Left ventricle myocardium inferior (tissue), 1 donor: ENCODE results near the gene DCP2. TPM values are rescaled to one million over a fixed set of nuclear protein-coding genes. Genes with fewer than 3 reads are reported as not detected.
A peak's percentile ranks its signal among the peaks of the same experiment; 100 is the strongest.

Source experiments
- DNase-seq: peaks from one replicate; pipeline ENCODE4 v3.0.0-alpha.2; 2020
- H3K27ac ChIP-seq: fragments of 200-600 bp; replicated peaks from 2 replicates; pipeline ENCODE4 v1.8.0; 2021
- H3K27me3 ChIP-seq: fragments of 200-600 bp; 2 replicates; pipeline ENCODE4 v1.8.0; 2021; ENCODE audit warnings: low read depth
- H3K36me3 ChIP-seq: fragments of 200-600 bp; 2 replicates; pipeline ENCODE4 v1.8.0; 2021
- H3K4me1 ChIP-seq: fragments of 200-600 bp; 2 replicates; pipeline ENCODE4 v1.8.0; 2021
- H3K4me3 ChIP-seq: fragments of 200-600 bp; 2 replicates; pipeline ENCODE4 v1.8.0; 2021; ENCODE audit warnings: mild to moderate bottlenecking, moderate library complexity
- H3K9me3 ChIP-seq: fragments of 200-600 bp; replicated peaks from 2 replicates; pipeline ENCODE4 v1.8.0; 2021
- intact Hi-C: fragments of 100-400 bp; cut with micrococcal nuclease; formaldehyde crosslinking; loops from one replicate; pipeline ENCODE4 v1.11.0; 2022
- total RNA-seq: library from RNA; stranded (reverse); fragmentation: NEBNext Ultra II Directional; extraction: Animal tissue kit (Norgen Biotek cat#: 25700); gene quantifications from one replicate; pipeline ENCODE4 v1.2.1, GENCODE V29; 2021
- TF ChIP-seq, protein P1 (sequence below): fragments of 200-600 bp; IDR thresholded peaks from 2 replicates; pipeline ENCODE4 v1.8.0; 2021; ENCODE audit warnings: antibody characterized with exemption, mild to moderate bottlenecking, borderline replicate concordance
- donor health status: DM: no; HTN: yes; CAD: no; lungs with severe emphysema.

Gene DCP2
- total RNA-seq, 1 donor from 2014 or later, result 19.2 TPM

DNA sequence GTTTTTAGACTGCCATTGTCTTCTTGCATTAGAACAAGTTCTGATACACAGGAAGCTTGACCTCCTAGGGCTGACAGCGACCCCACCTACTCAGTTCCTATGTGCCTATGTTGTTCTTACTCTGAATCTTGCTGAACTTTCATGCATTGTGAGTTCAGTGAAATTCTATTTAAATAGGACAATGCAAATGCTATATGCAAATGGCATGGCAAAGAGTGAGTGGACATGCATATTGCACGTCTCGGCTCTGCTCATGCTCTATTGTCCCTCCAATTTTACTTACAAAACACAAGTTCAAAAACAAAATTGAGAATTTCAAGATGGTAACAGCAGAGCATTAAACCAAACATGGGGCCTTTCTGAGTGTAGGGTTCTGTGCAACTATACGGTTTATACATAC is 5.3 kb upstream of the DCP2 start:
- no peaks in the 10 kb centered on the region for H3K27me3 ChIP-seq
- intact Hi-C loops, result loop anchor here (10.0 kb wide), 1 partner anchor 106 kb away; the partner anchor contains the start of gene SRP19
- no peaks in the 10 kb centered on the region for H3K9me3 ChIP-seq
- no peak overlapping the region for H3K4me3 ChIP-seq
- H3K36me3 ChIP-seq, result no peaks in the 10 kb centered on the region
- peaks cover 7% of the 10 kb centered on the region for H3K4me1 ChIP-seq
- no peak for DNase-seq
- H3K27ac ChIP-seq, result no peak overlapping the region
- TF ChIP-seq, protein P1, sequence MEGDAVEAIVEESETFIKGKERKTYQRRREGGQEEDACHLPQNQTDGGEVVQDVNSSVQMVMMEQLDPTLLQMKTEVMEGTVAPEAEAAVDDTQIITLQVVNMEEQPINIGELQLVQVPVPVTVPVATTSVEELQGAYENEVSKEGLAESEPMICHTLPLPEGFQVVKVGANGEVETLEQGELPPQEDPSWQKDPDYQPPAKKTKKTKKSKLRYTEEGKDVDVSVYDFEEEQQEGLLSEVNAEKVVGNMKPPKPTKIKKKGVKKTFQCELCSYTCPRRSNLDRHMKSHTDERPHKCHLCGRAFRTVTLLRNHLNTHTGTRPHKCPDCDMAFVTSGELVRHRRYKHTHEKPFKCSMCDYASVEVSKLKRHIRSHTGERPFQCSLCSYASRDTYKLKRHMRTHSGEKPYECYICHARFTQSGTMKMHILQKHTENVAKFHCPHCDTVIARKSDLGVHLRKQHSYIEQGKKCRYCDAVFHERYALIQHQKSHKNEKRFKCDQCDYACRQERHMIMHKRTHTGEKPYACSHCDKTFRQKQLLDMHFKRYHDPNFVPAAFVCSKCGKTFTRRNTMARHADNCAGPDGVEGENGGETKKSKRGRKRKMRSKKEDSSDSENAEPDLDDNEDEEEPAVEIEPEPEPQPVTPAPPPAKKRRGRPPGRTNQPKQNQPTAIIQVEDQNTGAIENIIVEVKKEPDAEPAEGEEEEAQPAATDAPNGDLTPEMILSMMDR, result no peak

GRCh38 chr5:112973036-112973435 is 3.6 kb upstream of the DCP2 start:
- Histone ChIP-seq H3K9me3 (no peaks in the 10 kb centered on the region), H3K36me3 (no peaks in the 10 kb centered on the region), H3K27ac (no peak overlapping the region), H3K4me1 (peaks cover 22% of the 10 kb centered on the region), H3K4me3 (no peak overlapping the region), H3K27me3 (no peaks in the 10 kb centered on the region)
- no peak for DNase-seq
- TF ChIP-seq, protein P1, result no peak
- intact Hi-C loops, result loop anchor here (10.0 kb wide), 1 partner anchor 108 kb away; the partner anchor contains the start of gene SRP19

DNA sequence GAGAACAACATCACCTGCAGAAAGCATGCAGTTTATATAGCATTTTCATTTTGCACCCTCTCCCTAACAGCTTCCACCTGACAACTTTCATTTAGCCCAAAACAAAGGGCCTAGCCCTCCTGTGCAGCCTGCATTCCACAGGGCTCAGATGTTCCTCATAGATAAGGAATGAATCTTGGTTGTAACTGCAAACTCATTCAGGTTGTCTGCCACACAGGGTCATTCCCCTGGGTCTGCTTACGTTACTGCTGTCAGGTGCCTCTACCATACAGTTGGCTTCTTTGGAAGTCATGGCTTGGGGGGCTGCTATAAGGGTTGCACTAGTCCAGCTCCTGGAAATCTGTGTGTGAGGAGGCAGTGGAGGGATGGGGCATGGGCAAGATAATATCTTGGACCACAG is 2.7 kb upstream of the DCP2 start:
- TF ChIP-seq, protein P1, result no peak
- Histone ChIP-seq H3K9me3 (no peaks in the 10 kb centered on the region), H3K27me3 (no peaks in the 10 kb centered on the region), H3K27ac (no peak overlapping the region), H3K4me3 (no peak overlapping the region), H3K4me1 (peaks cover 30% of the 10 kb centered on the region), H3K36me3 (no peaks in the 10 kb centered on the region)
- DNase-seq, result no peak
- intact Hi-C loops, result loop anchor here (10.0 kb wide), 1 partner anchor 109 kb away; the partner anchor contains the start of gene SRP19

DNA sequence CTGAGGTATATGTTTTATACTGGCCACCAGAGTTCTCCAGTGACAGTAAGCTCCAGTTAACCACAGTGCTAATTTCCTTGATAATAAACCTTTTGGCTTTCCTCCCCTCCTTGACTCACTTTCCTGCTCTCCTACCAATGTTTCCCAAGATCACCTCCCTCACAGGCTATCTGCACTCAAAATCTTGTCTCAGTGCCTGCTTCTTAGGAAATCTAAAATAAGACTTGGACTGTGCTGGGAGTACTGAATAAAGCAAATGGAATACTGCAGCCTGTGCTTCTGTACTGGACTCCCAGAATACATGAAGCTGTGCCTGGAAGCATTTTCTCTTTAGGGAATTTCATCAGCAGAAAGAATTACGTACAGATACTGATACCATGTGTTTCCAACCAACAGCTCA is 1.7 kb upstream of the DCP2 start:
- TF ChIP-seq, protein P1, result no peak
- no peak overlapping the region for H3K4me3 ChIP-seq
- intact Hi-C loops, result loop anchor here (10.0 kb wide), 1 partner anchor 110 kb away; the partner anchor contains the start of gene SRP19
- no peak for DNase-seq
- no peaks in the 10 kb centered on the region for H3K27me3 ChIP-seq
- peaks cover 40% of the 10 kb centered on the region for H3K4me1 ChIP-seq
- H3K27ac ChIP-seq, result no peak overlapping the region
- no peaks in the 10 kb centered on the region for H3K9me3 ChIP-seq
- no peaks in the 10 kb centered on the region for H3K36me3 ChIP-seq

DNA sequence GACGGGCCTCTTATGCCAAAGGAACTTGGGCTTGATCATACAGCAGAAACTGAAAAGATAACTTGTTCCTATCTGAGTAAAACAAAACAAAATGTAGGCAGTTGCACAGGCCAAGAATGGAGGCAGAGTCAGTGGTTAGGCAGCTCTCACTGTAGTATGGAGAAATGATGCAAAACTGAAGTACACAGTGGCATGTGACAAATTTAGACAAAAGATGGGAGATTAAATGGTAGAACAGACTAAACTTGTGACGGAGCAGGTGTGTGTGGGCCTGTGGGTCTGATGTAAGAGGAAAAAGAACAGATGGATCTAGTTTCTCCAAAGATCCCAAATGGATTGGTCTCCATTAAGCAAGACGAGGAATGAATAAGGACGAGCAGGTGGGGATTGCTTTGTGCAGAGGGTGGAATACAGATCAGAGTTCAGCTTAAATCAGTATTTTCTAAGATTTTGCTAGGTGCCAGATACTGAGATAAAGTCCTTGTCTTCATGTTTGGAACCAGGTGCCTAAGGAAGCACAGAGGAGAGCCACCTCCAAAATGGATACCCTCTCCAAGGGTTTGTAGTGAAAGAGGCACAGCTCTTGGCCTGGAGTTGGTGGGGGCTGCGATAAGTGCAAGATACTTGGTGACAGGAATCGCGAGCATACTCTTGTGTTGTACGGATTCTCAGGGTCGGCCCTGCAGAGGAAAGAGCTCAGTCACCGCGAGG is 722 bp upstream of the DCP2 start:
- Histone ChIP-seq H3K4me3 (peak overlapping the region; percentile 92), H3K27me3 (no peaks in the 10 kb centered on the region), H3K36me3 (no peaks in the 10 kb centered on the region), H3K9me3 (no peaks in the 10 kb centered on the region), H3K27ac (peak overlapping the region; percentile 95), H3K4me1 (peaks cover 50% of the 10 kb centered on the region)
- intact Hi-C loops, result loop anchor here (10.0 kb wide), 1 partner anchor 111 kb away; the partner anchor contains the start of gene SRP19
- no peak for DNase-seq
- TF ChIP-seq, protein P1, result no peak
